ENCODE data around the gene PRKCE.

Gene PRKCE

DNA sequence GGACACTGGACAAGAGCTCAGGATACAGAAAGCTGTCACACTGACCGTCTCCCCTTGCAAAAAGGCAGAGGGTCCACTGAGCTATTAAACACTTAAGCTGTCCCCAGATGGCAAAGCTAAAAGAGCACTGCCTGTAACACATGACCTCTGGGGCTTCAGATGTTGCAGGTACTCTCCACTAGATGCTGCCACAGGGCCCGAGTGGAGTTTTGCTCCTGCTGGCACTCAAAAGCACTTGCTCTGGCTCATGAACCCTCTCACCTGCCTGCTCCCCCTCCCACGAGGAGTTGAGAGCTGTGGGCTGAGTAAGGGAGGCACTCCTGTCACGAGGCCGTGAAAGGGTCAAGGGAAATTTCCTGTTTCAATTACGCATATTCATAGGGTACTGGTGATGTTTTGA lies 227.9 kb downstream of the PRKCE start:
- H3K27ac ChIP-seq (ENCODE audit: low read length), result no peak overlapping the region
- H3K27me3 ChIP-seq (ENCODE audit: low read depth, low read length), result no peaks in the 10 kb centered on the region
- H3K9me3 ChIP-seq (ENCODE audit: control insufficient read depth in 1 of 2, low read length in 2 of 2), result peaks cover 8 to 11% of the 10 kb centered on the region in 2 donors
- H3K4me1 ChIP-seq (ENCODE audit: control insufficient read depth in 1 of 2, insufficient read depth in 2 of 2, low read length in 2 of 2), result peaks cover 15 to 36% of the 10 kb centered on the region in 2 donors
- H3K4me3 ChIP-seq (ENCODE audit: low read depth in 1 of 2, low read length in 2 of 2), result no peak overlapping the region
- peaks cover 0 to 4% of the 10 kb centered on the region in 2 donors for H3K36me3 ChIP-seq (ENCODE audit: control insufficient read depth in 1 of 2, insufficient read depth in 2 of 2, low read length in 2 of 2)

DNA sequence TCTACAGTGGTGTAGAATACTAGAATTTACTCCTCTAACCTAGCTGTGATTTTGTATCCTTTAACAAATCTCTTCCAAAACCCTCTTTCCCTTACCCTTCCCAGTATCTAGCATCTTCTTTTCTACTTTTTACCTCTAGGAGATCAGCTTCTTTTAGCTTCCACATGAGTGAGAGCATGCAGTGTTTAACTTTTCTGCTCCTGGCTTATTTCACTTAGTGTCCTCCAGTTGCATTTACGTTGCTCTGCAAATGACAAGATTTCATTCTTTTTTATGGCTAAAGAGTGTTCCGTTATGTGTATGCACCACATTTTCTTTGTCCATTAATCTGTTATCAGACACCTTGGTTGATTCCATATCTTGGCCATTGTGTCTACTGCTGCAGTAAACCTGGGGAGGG lies 228.5 kb downstream of the PRKCE start:
- peaks cover 18 to 37% of the 10 kb centered on the region in 2 donors for H3K4me1 ChIP-seq (ENCODE audit: control insufficient read depth in 1 of 2, insufficient read depth in 2 of 2, low read length in 2 of 2)
- peaks cover 0 to 4% of the 10 kb centered on the region in 2 donors for H3K36me3 ChIP-seq (ENCODE audit: control insufficient read depth in 1 of 2, insufficient read depth in 2 of 2, low read length in 2 of 2)
- peaks cover 8 to 11% of the 10 kb centered on the region in 2 donors for H3K9me3 ChIP-seq (ENCODE audit: control insufficient read depth in 1 of 2, low read length in 2 of 2)
- H3K27me3 ChIP-seq (ENCODE audit: low read depth, low read length), result no peaks in the 10 kb centered on the region
- no peak overlapping the region for H3K27ac ChIP-seq (ENCODE audit: low read length)
- H3K4me3 ChIP-seq (ENCODE audit: low read depth in 1 of 2, low read length in 2 of 2), result no peak overlapping the region

DNA sequence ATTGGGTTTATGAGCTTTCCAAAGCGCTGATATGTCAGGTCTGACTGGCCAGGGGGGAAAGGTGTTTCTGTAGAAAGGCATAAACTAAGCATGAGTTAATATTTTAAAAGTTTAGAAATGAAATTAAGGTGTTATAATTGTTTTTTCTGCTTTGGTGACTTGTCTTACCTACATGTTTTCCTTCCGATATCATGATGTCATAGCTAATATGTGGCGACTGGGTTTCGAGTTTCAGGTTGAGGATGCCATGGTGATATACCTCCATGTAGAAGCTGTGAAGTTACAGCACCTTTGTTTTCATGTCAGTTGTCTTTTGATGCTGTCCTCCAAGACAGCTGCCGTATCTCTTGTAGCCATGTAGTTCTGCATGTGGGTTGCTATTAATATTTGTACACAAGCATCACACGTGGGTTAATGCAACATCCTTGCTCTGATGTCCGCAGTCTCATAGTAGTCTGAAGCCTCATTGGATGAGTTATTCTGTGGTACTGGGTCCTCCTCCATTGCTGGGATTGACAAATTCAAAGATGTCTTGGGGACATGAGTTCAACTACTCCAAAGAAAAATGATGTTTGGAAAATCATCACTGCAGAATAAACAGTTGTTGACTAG lies 230.6 kb downstream of the PRKCE start:
- Histone ChIP-seq H3K27ac (ENCODE audit: low read length) (no peak overlapping the region), H3K9me3 (ENCODE audit: control insufficient read depth in 1 of 2, low read length in 2 of 2) (no peaks in the 10 kb centered on the region), H3K36me3 (ENCODE audit: control insufficient read depth in 1 of 2, insufficient read depth in 2 of 2, low read length in 2 of 2) (no peaks in the 10 kb centered on the region), H3K4me3 (ENCODE audit: low read depth in 1 of 2, low read length in 2 of 2) (no peak overlapping the region), H3K27me3 (ENCODE audit: low read depth, low read length) (no peaks in the 10 kb centered on the region), H3K4me1 (ENCODE audit: control insufficient read depth in 1 of 2, insufficient read depth in 2 of 2, low read length in 2 of 2) (peaks cover 32 to 57% of the 10 kb centered on the region in 2 donors)

DNA sequence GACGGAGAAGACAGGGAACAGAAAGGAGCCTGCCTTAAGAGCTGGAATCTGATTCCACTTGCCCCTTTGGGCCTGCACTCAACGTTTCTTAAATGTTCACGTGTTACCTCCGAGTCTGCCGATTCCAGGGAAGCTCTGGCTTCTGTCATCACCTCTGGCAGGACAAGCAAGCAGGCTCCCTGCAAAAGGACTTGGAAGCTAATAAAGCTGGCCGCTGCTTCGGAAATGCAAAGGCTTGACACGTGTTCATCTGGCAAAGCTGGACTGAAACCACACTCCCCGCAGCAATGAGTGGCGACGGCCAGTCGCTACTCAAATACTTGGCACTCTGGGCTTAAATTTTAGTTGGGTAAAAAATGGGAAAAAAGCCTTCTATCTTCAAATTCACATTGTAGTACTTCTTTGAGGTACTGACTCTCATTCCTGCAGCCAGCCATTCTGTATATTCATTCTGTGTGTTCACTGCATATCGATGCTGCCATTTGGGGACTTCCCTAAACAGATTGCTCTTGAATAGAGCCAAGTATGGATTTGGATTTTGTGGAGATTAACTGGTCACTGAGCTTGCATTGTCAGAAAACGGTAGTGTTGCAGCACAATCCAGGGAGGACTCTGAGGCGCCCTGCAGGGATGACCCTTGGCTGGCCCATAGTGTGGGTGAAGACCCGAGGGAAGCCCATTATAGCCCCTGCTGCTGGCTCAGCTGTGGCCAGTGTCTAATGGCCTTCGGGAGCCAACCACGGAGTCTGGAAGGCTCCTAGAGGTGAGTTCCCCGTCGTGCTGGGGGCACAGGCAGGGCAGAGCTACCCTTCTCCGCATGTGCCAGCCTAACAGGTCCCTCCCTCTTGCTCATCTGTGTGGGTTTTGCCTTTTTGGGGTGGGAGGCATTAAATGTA lies 231.5 kb downstream of the PRKCE start:
- peak overlapping the region in 1 of 2 donors; percentile 1 for H3K4me3 ChIP-seq (ENCODE audit: low read depth in 1 of 2, low read length in 2 of 2)
- no peaks in the 10 kb centered on the region for H3K9me3 ChIP-seq (ENCODE audit: control insufficient read depth in 1 of 2, low read length in 2 of 2)
- peaks cover 32 to 58% of the 10 kb centered on the region in 2 donors for H3K4me1 ChIP-seq (ENCODE audit: control insufficient read depth in 1 of 2, insufficient read depth in 2 of 2, low read length in 2 of 2)
- H3K27ac ChIP-seq (ENCODE audit: low read length), result no peak overlapping the region
- no peaks in the 10 kb centered on the region for H3K27me3 ChIP-seq (ENCODE audit: low read depth, low read length)
- no peaks in the 10 kb centered on the region for H3K36me3 ChIP-seq (ENCODE audit: control insufficient read depth in 1 of 2, insufficient read depth in 2 of 2, low read length in 2 of 2)

DNA sequence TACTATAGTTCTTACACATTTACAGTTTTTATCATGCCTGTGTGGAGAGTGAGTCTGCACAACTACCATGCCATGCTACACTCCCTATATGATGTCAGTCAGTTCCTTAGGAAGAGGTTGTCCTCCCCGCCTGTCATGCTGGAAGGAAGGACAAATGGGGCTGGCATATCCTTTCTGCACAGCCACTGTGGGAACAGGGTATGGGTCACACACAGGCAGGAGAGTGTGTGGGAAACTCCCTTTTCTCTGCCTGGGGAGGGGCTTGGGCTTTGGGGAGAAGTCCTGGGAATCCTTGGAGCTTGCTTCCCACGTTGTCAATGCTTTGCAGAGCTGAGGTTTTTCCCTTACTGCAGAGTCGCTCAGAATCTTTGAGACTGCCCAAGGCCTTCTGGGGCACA lies 232.1 kb downstream of the PRKCE start:
- H3K27me3 ChIP-seq (ENCODE audit: low read depth, low read length), result no peaks in the 10 kb centered on the region
- no peaks in the 10 kb centered on the region for H3K36me3 ChIP-seq (ENCODE audit: control insufficient read depth in 1 of 2, insufficient read depth in 2 of 2, low read length in 2 of 2)
- no peak overlapping the region for H3K4me3 ChIP-seq (ENCODE audit: low read depth in 1 of 2, low read length in 2 of 2)
- H3K9me3 ChIP-seq (ENCODE audit: control insufficient read depth in 1 of 2, low read length in 2 of 2), result no peaks in the 10 kb centered on the region
- H3K4me1 ChIP-seq (ENCODE audit: control insufficient read depth in 1 of 2, insufficient read depth in 2 of 2, low read length in 2 of 2), result peaks cover 32 to 64% of the 10 kb centered on the region in 2 donors
- no peak overlapping the region for H3K27ac ChIP-seq (ENCODE audit: low read length)

DNA sequence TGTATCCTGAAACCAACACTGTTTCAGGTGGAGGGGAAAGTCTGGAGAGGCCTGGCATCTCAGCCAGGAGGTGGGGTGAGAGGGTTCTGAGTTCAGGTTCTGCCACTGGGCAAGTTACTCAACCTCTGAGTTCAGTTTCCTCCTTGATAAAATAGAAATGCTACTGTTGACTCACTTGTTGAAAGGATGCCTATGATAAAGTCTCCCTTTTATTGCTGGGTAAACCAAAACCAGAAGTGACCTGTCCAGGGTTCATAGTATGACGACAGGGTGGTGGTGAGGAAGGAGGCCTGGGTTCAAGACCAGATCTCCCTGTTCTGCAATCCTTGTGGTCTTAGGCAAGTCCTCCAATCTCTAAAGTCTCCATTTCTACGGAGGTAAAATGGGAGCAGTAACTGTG lies 232.7 kb downstream of the PRKCE start:
- Histone ChIP-seq H3K9me3 (ENCODE audit: control insufficient read depth in 1 of 2, low read length in 2 of 2) (no peaks in the 10 kb centered on the region), H3K4me1 (ENCODE audit: control insufficient read depth in 1 of 2, insufficient read depth in 2 of 2, low read length in 2 of 2) (peaks cover 36 to 69% of the 10 kb centered on the region in 2 donors), H3K36me3 (ENCODE audit: control insufficient read depth in 1 of 2, insufficient read depth in 2 of 2, low read length in 2 of 2) (no peaks in the 10 kb centered on the region), H3K27ac (ENCODE audit: low read length) (no peak overlapping the region), H3K27me3 (ENCODE audit: low read depth, low read length) (no peaks in the 10 kb centered on the region), H3K4me3 (ENCODE audit: low read depth in 1 of 2, low read length in 2 of 2) (no peak overlapping the region)

DNA sequence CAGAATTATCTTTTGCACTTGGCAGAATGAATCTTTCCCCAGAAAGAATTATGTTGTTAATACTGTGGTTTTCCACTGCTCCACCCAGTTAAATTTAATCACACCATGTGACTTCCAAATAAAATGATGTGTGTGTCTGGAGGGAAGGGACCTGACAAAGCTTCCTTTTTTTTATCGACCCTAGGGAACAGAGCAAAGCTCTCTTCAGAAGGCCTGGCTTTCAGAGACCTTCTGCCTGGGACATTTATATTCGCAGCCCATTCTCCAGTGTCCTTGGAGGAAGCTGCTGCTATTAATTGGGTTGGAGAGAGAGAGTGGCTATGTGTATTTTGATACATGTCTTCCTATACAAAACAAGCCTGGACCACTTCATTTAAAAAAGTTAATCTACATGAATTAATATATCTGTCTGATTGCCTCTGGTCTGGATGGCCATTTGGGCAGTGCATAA lies 233.7 kb downstream of the PRKCE start:
- H3K4me3 ChIP-seq (ENCODE audit: low read depth in 1 of 2, low read length in 2 of 2), result no peak overlapping the region
- H3K36me3 ChIP-seq (ENCODE audit: control insufficient read depth in 1 of 2, insufficient read depth in 2 of 2, low read length in 2 of 2), result no peaks in the 10 kb centered on the region
- no peaks in the 10 kb centered on the region for H3K27me3 ChIP-seq (ENCODE audit: low read depth, low read length)
- H3K4me1 ChIP-seq (ENCODE audit: control insufficient read depth in 1 of 2, insufficient read depth in 2 of 2, low read length in 2 of 2), result peaks cover 38 to 72% of the 10 kb centered on the region in 2 donors
- no peaks in the 10 kb centered on the region for H3K9me3 ChIP-seq (ENCODE audit: control insufficient read depth in 1 of 2, low read length in 2 of 2)
- H3K27ac ChIP-seq (ENCODE audit: low read length), result peak overlapping the region; percentile 42

DNA sequence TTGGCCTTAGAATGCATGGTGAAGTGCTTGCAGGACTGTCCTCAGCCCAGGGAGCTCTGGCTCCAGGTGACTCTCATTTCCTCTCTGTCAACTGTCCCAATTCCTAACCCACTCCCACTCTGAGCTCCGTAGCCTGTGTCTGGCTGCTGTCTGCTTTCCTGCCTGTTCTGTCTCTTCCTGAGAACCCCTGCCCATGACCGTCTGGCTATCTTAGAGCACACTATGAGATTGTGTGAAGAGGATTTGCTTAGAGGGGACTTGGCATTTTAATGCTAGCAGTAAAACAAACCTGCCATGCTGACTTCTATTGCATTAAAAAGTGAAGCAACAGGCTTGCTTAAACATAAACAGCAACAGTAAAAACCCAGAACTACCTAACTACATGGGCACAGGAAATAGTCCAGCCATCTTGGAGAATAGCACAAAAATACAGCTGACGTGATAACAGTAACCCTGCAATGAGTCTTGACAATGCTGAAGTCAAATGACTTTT lies 234.7 kb downstream of the PRKCE start:
- H3K27ac ChIP-seq (ENCODE audit: low read length), result no peak overlapping the region
- H3K9me3 ChIP-seq (ENCODE audit: control insufficient read depth in 1 of 2, low read length in 2 of 2), result no peaks in the 10 kb centered on the region
- no peaks in the 10 kb centered on the region for H3K27me3 ChIP-seq (ENCODE audit: low read depth, low read length)
- no peaks in the 10 kb centered on the region for H3K36me3 ChIP-seq (ENCODE audit: control insufficient read depth in 1 of 2, insufficient read depth in 2 of 2, low read length in 2 of 2)
- peaks cover 38 to 78% of the 10 kb centered on the region in 2 donors for H3K4me1 ChIP-seq (ENCODE audit: control insufficient read depth in 1 of 2, insufficient read depth in 2 of 2, low read length in 2 of 2)
- no peak overlapping the region for H3K4me3 ChIP-seq (ENCODE audit: low read depth in 1 of 2, low read length in 2 of 2)

DNA sequence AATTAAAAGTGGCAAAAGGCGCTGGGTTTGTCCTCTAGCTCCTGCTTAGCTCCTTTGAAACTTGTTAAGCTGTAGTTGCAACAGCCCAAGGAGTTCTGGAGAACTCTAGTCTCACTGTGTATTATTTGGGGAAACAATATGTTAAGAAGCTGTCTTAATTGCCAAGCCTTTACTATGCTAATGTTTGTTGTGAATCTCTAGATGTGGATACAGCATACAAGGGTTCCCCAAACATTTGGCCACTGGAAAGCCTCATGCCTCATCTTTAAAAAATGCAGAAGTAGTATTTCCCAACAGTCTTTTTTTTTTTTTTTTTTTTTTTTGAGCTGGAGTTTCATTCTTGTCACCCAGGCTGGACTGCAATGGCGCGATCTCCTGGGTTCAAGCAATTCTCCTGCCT lies 236.7 kb downstream of the PRKCE start:
- H3K4me1 ChIP-seq (ENCODE audit: control insufficient read depth in 1 of 2, insufficient read depth in 2 of 2, low read length in 2 of 2), result peaks cover 50 to 78% of the 10 kb centered on the region in 2 donors
- H3K27me3 ChIP-seq (ENCODE audit: low read depth, low read length), result no peaks in the 10 kb centered on the region
- H3K27ac ChIP-seq (ENCODE audit: low read length), result no peak overlapping the region
- no peaks in the 10 kb centered on the region for H3K36me3 ChIP-seq (ENCODE audit: control insufficient read depth in 1 of 2, insufficient read depth in 2 of 2, low read length in 2 of 2)
- no peak overlapping the region for H3K4me3 ChIP-seq (ENCODE audit: low read depth in 1 of 2, low read length in 2 of 2)
- H3K9me3 ChIP-seq (ENCODE audit: control insufficient read depth in 1 of 2, low read length in 2 of 2), result no peaks in the 10 kb centered on the region

DNA sequence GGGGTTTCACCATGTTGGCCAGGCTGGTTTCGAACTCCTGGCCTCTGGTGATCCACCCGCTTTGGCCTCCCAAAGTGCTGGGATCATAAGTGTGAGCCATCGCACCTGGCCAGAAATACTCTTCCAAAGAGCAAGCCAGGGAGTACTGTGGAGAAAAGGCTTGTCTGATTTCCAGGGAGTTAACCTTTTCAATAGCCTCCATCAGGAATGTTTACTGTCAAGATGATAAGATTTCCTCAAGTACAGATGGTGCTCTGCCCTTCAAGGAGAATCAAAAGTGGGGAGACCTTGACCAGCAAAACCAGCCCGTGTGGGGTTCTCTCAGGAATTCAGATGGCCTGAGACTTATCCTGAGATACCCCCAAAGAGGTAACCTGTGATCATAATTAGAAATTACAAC lies 237.2 kb downstream of the PRKCE start:
- H3K9me3 ChIP-seq (ENCODE audit: control insufficient read depth in 1 of 2, low read length in 2 of 2), result no peaks in the 10 kb centered on the region
- H3K4me1 ChIP-seq (ENCODE audit: control insufficient read depth in 1 of 2, insufficient read depth in 2 of 2, low read length in 2 of 2), result peaks cover 46 to 73% of the 10 kb centered on the region in 2 donors
- H3K27me3 ChIP-seq (ENCODE audit: low read depth, low read length), result no peaks in the 10 kb centered on the region
- no peaks in the 10 kb centered on the region for H3K36me3 ChIP-seq (ENCODE audit: control insufficient read depth in 1 of 2, insufficient read depth in 2 of 2, low read length in 2 of 2)
- no peak overlapping the region for H3K27ac ChIP-seq (ENCODE audit: low read length)
- H3K4me3 ChIP-seq (ENCODE audit: low read depth in 1 of 2, low read length in 2 of 2), result no peak overlapping the region

DNA sequence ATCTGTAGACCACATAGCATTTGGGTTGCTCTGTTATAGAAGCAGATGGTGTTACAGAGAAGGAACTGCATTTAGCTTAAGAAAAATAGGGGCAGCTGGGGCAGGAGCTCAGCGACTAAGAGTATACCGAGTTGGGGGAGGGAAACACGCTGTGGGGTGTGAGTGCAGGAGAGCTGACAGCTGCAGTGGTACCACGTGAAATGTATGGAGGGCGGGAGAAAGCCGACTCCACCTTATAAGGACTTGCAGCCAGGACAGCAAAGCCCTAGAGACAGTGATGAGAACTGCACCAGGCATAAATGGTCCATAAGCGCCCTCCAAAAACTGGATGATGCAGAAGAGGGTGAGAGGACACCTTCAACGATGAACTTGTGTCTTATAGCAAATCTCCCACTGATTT lies 237.6 kb downstream of the PRKCE start:
- peaks cover 42 to 69% of the 10 kb centered on the region in 2 donors for H3K4me1 ChIP-seq (ENCODE audit: control insufficient read depth in 1 of 2, insufficient read depth in 2 of 2, low read length in 2 of 2)
- no peaks in the 10 kb centered on the region for H3K9me3 ChIP-seq (ENCODE audit: control insufficient read depth in 1 of 2, low read length in 2 of 2)
- H3K27me3 ChIP-seq (ENCODE audit: low read depth, low read length), result no peaks in the 10 kb centered on the region
- H3K27ac ChIP-seq (ENCODE audit: low read length), result no peak overlapping the region
- no peak overlapping the region for H3K4me3 ChIP-seq (ENCODE audit: low read depth in 1 of 2, low read length in 2 of 2)
- no peaks in the 10 kb centered on the region for H3K36me3 ChIP-seq (ENCODE audit: control insufficient read depth in 1 of 2, insufficient read depth in 2 of 2, low read length in 2 of 2)
